ENCODE data around the gene DHRS9. TPM values are rescaled to one million over a fixed set of nuclear protein-coding genes. Genes with fewer than 3 reads are reported as not detected.

Gene DHRS9
- total and polyA plus RNA-seq, 7 donors: 0.04 to 0.79 (median 0.27) TPM; not detected in 2

DNA sequence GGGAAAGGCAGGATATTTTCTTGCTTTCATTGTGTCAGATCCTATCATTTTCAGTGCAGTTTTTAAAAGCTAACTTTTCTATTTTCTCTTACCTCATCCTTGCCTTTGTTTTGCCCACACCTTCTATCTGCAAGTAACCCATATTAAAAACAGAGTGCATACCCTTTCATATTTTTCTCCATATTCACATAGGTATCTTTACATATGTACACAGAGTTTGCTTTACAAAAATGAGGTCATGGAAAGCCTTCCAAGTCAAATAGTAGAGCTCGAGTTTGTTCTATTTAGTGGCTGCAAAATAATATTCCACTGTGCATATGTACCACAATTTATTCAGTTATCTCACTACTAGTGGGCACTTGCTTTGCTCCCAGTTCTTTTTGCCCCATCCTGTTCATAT lies 3.9 kb upstream of the DHRS9 start:
- Histone ChIP-seq H3K4me1 (no peaks in the 10 kb centered on the region), H3K27ac (no peak overlapping the region), H3K9me3 (no peaks in the 10 kb centered on the region), H3K36me3 (ENCODE audit: insufficient read depth in 1 of 2, low read depth in 1 of 2) (no peaks in the 10 kb centered on the region), H3K4me3 (no peak overlapping the region), H3K27me3 (ENCODE audit: insufficient read depth in 3 of 3, low read length in 2 of 3) (no peaks in the 10 kb centered on the region)
- TF ChIP-seq CTCF (IDR thresholded peaks at IDR 0.05): no peak
- no peak for DNase-seq
- WGBS, 3 donors: 60 to 71% (median 62%) methylated on average over 1 of the region's 1 CpG
- intact Hi-C loops (cut with DNase I): no loop called here
- ATAC-seq: no peak

GRCh38 chr2:169065864-169066517 lies 3.4 kb upstream of the DHRS9 start:
- no peak for TF ChIP-seq CTCF (IDR thresholded peaks at IDR 0.05)
- ATAC-seq (no peak), DNase-seq (no peak)
- no peaks in the 10 kb centered on the region for H3K9me3 ChIP-seq
- H3K4me1 ChIP-seq: no peaks in the 10 kb centered on the region
- WGBS, 3 donors: 62 to 74% (median 65%) methylated on average over 2 of the region's 2 CpGs
- H3K4me3 ChIP-seq: no peak overlapping the region
- intact Hi-C loops (cut with DNase I): no loop called here
- H3K27ac ChIP-seq: no peak overlapping the region
- no peaks in the 10 kb centered on the region for H3K36me3 ChIP-seq (ENCODE audit: insufficient read depth in 1 of 2, low read depth in 1 of 2)
- no peaks in the 10 kb centered on the region for H3K27me3 ChIP-seq (ENCODE audit: insufficient read depth in 3 of 3, low read length in 2 of 3)

GRCh38 chr2:169066897-169067296 lies 2.5 kb upstream of the DHRS9 start:
- TF ChIP-seq CTCF (IDR thresholded peaks at IDR 0.05): no peak
- no peaks in the 10 kb centered on the region for H3K36me3 ChIP-seq (ENCODE audit: insufficient read depth in 1 of 2, low read depth in 1 of 2)
- intact Hi-C loops (cut with DNase I): no loop called here
- no peak for DNase-seq
- H3K4me3 ChIP-seq: no peak overlapping the region
- 22 to 52% (median 30%) methylated on average over 1 of the region's 1 CpG for WGBS, 3 donors
- H3K27ac ChIP-seq: no peak overlapping the region
- no peaks in the 10 kb centered on the region for H3K4me1 ChIP-seq
- H3K9me3 ChIP-seq: no peaks in the 10 kb centered on the region
- no peaks in the 10 kb centered on the region for H3K27me3 ChIP-seq (ENCODE audit: insufficient read depth in 3 of 3, low read length in 2 of 3)
- ATAC-seq: no peak

GRCh38 chr2:169069833-169070232 lies 470 bp downstream of the DHRS9 start:
- DNase-seq (no peak), ATAC-seq (no peak)
- no peak overlapping the region for H3K27ac ChIP-seq
- no peaks in the 10 kb centered on the region for H3K4me1 ChIP-seq
- H3K4me3 ChIP-seq: no peak overlapping the region
- no peak for TF ChIP-seq CTCF (IDR thresholded peaks at IDR 0.05)
- WGBS, 3 donors: 87 to 95% (median 93%) methylated on average over 2 of the region's 2 CpGs
- no peaks in the 10 kb centered on the region for H3K36me3 ChIP-seq (ENCODE audit: insufficient read depth in 1 of 2, low read depth in 1 of 2)
- H3K27me3 ChIP-seq (ENCODE audit: insufficient read depth in 3 of 3, low read length in 2 of 3): no peaks in the 10 kb centered on the region
- H3K9me3 ChIP-seq: no peaks in the 10 kb centered on the region
- intact Hi-C loops (cut with DNase I): no loop called here

DNA sequence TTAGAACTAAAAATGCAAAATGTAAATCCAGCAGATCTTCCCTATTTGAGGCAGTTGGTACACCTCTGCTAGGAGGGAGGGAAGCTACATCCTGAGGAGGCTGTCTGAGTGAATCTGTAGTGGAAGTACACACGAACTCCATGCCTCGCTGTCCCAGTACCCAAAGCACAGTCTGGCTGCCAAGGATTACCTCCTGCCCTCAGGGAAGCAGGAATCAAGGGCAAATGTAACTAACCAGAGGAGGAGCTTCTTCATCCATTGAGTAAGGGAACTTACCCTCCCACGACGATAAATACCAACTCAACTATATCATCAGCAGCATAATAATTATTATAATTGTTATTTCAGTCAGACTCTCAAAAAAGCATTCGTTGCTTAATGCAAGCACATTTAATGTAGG lies 2.1 kb downstream of the DHRS9 start:
- intact Hi-C loops (cut with DNase I): no loop called here
- H3K4me1 ChIP-seq: no peaks in the 10 kb centered on the region
- no peak overlapping the region for H3K27ac ChIP-seq
- H3K9me3 ChIP-seq: no peaks in the 10 kb centered on the region
- no peaks in the 10 kb centered on the region for H3K27me3 ChIP-seq (ENCODE audit: insufficient read depth in 3 of 3, low read length in 2 of 3)
- no peak for ATAC-seq
- H3K36me3 ChIP-seq (ENCODE audit: insufficient read depth in 1 of 2, low read depth in 1 of 2): no peaks in the 10 kb centered on the region
- no peak overlapping the region for H3K4me3 ChIP-seq
- no peak for DNase-seq
- no peak for TF ChIP-seq CTCF (IDR thresholded peaks at IDR 0.05)
- WGBS, 3 donors: 74 to 80% (median 76%) methylated on average over 5 of the region's 5 CpGs
